ENCODE data around the gene PGP. TPM values are rescaled to one million over a fixed set of nuclear protein-coding genes. Genes with fewer than 3 reads are reported as not detected.
"Not testable (repeated sequence)": the region's sequence is repeated elsewhere in the genome, so short reads cannot be mapped to it uniquely, and the experiment has no call there.

PGP gene
- total RNA-seq, 1 experiment from 2014 or later: 48.7 TPM

DNA sequence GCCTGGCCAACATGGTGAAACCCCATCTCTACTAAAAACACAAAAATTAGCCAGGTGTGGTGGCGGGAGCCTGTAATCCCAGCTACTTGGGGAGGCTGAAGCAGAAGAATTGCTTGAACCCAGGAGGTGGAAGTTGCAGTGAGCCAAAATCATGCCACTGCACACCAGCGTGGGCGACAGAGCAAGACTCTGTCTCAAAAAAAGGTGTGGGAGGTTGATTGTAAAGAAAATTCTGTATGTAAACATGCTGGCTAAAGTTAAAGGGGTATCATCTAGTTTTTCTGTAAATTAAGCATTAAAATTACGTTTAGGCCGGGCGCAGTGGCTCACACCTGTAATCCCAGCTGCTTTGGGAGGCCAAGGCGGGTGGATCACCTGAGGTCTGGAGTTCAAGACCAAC lies 43.9 kb upstream of the PGP start:
- intact Hi-C loops (cut with micrococcal nuclease; ENCODE audit: unreplicated experiment); H3K9me3 ChIP-seq (ENCODE audit: control insufficient read depth, insufficient read depth, low read depth, low read length); H3K27me3 ChIP-seq (ENCODE audit: control insufficient read depth, insufficient read depth, low read length); H3K27ac ChIP-seq (ENCODE audit: low read length); in situ Hi-C loops (cut with HindIII; ENCODE audit: low pct_unique_long_range_greater_than_20kb, low sequenced_read_pairs); POLR2A ChIA-PET; BruUV-seq (replicated peaks); DNase-seq (ENCODE audit: low read depth, low spot score); CTCF ChIA-PET; ATAC-seq; H3K4me3 ChIP-seq (ENCODE audit: low read depth in 2 of 2, low read length in 2 of 2); H3K4me1 ChIP-seq (ENCODE audit: control insufficient read depth, insufficient read depth, low read length): not testable (repeated sequence)
- peaks cover 40% of the 10 kb centered on the region for H3K36me3 ChIP-seq (ENCODE audit: control insufficient read depth, insufficient read depth, low read length)

- no peaks in the 10 kb centered on the region for H3K27me3 ChIP-seq (ENCODE audit: control insufficient read depth, insufficient read depth, low read length)
- H3K36me3 ChIP-seq (ENCODE audit: control insufficient read depth, insufficient read depth, low read length): peaks cover 34% of the 10 kb centered on the region
- ChIA-PET POLR2A (no interaction called here), CTCF (no interaction called here)
- H3K9me3 ChIP-seq (ENCODE audit: control insufficient read depth, insufficient read depth, low read depth, low read length): no peaks in the 10 kb centered on the region
- DNase-seq (ENCODE audit: low read depth, low spot score): no peak
- no peak overlapping the region for H3K27ac ChIP-seq (ENCODE audit: low read length)
- no TSS peak for BruUV-seq (replicated peaks)
- no peak overlapping the region for H3K4me3 ChIP-seq (ENCODE audit: low read depth in 2 of 2, low read length in 2 of 2)
- intact Hi-C loops (cut with micrococcal nuclease; ENCODE audit: unreplicated experiment): no loop called here
- no peak for ATAC-seq
- peaks cover 10% of the 10 kb centered on the region; the same call in 1 of the 2 replicates for H3K4me1 ChIP-seq (ENCODE audit: control insufficient read depth, insufficient read depth, low read length)
- in situ Hi-C loops (cut with HindIII; ENCODE audit: low pct_unique_long_range_greater_than_20kb, low sequenced_read_pairs): no loop called here
- no peak for TF ChIP-seq POLR2AphosphoS5 (IDR thresholded peaks at IDR 0.05; ENCODE audit: low read depth, low read length)
- TF ChIP-seq, protein P1, sequence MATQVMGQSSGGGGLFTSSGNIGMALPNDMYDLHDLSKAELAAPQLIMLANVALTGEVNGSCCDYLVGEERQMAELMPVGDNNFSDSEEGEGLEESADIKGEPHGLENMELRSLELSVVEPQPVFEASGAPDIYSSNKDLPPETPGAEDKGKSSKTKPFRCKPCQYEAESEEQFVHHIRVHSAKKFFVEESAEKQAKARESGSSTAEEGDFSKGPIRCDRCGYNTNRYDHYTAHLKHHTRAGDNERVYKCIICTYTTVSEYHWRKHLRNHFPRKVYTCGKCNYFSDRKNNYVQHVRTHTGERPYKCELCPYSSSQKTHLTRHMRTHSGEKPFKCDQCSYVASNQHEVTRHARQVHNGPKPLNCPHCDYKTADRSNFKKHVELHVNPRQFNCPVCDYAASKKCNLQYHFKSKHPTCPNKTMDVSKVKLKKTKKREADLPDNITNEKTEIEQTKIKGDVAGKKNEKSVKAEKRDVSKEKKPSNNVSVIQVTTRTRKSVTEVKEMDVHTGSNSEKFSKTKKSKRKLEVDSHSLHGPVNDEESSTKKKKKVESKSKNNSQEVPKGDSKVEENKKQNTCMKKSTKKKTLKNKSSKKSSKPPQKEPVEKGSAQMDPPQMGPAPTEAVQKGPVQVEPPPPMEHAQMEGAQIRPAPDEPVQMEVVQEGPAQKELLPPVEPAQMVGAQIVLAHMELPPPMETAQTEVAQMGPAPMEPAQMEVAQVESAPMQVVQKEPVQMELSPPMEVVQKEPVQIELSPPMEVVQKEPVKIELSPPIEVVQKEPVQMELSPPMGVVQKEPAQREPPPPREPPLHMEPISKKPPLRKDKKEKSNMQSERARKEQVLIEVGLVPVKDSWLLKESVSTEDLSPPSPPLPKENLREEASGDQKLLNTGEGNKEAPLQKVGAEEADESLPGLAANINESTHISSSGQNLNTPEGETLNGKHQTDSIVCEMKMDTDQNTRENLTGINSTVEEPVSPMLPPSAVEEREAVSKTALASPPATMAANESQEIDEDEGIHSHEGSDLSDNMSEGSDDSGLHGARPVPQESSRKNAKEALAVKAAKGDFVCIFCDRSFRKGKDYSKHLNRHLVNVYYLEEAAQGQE (IDR thresholded peaks at IDR 0.05; ENCODE audit: insufficient read depth in 1 of 2, low read depth in 2 of 2, low read length in 1 of 2): no peak
- TF ChIP-seq TCF7L2 (IDR thresholded peaks at IDR 0.05; ENCODE audit: low read depth, low read length): no peak
- TF ChIP-seq, protein P2, sequence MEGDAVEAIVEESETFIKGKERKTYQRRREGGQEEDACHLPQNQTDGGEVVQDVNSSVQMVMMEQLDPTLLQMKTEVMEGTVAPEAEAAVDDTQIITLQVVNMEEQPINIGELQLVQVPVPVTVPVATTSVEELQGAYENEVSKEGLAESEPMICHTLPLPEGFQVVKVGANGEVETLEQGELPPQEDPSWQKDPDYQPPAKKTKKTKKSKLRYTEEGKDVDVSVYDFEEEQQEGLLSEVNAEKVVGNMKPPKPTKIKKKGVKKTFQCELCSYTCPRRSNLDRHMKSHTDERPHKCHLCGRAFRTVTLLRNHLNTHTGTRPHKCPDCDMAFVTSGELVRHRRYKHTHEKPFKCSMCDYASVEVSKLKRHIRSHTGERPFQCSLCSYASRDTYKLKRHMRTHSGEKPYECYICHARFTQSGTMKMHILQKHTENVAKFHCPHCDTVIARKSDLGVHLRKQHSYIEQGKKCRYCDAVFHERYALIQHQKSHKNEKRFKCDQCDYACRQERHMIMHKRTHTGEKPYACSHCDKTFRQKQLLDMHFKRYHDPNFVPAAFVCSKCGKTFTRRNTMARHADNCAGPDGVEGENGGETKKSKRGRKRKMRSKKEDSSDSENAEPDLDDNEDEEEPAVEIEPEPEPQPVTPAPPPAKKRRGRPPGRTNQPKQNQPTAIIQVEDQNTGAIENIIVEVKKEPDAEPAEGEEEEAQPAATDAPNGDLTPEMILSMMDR (IDR thresholded peaks at IDR 0.05): no peak
- no peak for TF ChIP-seq SIN3A (IDR thresholded peaks at IDR 0.05; ENCODE audit: borderline replicate concordance, insufficient read depth, low read depth, low read length)
Measured at GRCh38 chr16:2257726-2258125, 43.1 kb upstream of the PGP start.

- in situ Hi-C loops (cut with HindIII; ENCODE audit: low pct_unique_long_range_greater_than_20kb, low sequenced_read_pairs): no loop called here
Measured at GRCh38 chr16:2256531-2257140, 42.0 kb upstream of the PGP start.

More at GRCh38 chr16:2256531-2257140, 42.0 kb upstream of the PGP start:
- intact Hi-C loops (cut with micrococcal nuclease; ENCODE audit: unreplicated experiment): no loop called here
- Histone ChIP-seq H3K36me3 (ENCODE audit: control insufficient read depth, insufficient read depth, low read length) (peaks cover 24% of the 10 kb centered on the region), H3K4me3 (ENCODE audit: low read depth in 2 of 2, low read length in 2 of 2) (no peak overlapping the region), H3K27me3 (ENCODE audit: control insufficient read depth, insufficient read depth, low read length) (no peaks in the 10 kb centered on the region), H3K9me3 (ENCODE audit: control insufficient read depth, insufficient read depth, low read depth, low read length) (no peaks in the 10 kb centered on the region), H3K4me1 (ENCODE audit: control insufficient read depth, insufficient read depth, low read length) (peaks cover 18% of the 10 kb centered on the region), H3K27ac (ENCODE audit: low read length) (no peak overlapping the region)
- ATAC-seq (no peak), DNase-seq (ENCODE audit: low read depth, low spot score) (no peak)
- no TSS peak for BruUV-seq (replicated peaks)
- CTCF ChIA-PET: no interaction called here
- TF ChIP-seq POLR2AphosphoS5 (IDR thresholded peaks at IDR 0.05; ENCODE audit: low read depth, low read length) (no peak), TCF7L2 (IDR thresholded peaks at IDR 0.05; ENCODE audit: low read depth, low read length) (no peak), SIN3A (IDR thresholded peaks at IDR 0.05; ENCODE audit: borderline replicate concordance, insufficient read depth, low read depth, low read length) (no peak)
- TF ChIP-seq, protein P1 (IDR thresholded peaks at IDR 0.05; ENCODE audit: insufficient read depth in 1 of 2, low read depth in 2 of 2, low read length in 1 of 2): no peak
- TF ChIP-seq, protein P2 (IDR thresholded peaks at IDR 0.05): no peak
- POLR2A ChIA-PET: no interaction called here
